OCI-LY1 (cell line): ENCODE results near the gene SLC12A3.

ENCODE experiments used
- H2AFZ ChIP-seq: fragments of 200-600 bp; sonication (generic), shearing (Covaris generic); 2 replicates; pipeline ENCODE4 v1.6.0; 2014; ENCODE audit warnings: antibody characterized with exemption, mild to moderate bottlenecking, low read length
- H3F3A ChIP-seq: fragments of 200-600 bp; sonication (generic), shearing (Covaris generic); 2 replicates; pipeline ENCODE4 v1.6.0; 2014; ENCODE audit warnings: mild to moderate bottlenecking, antibody characterized with exemption, low read length, moderate library complexity; ENCODE audit not compliant: insufficient read depth
- H3K27ac ChIP-seq: fragments of 200-600 bp; sonication (generic); 2 replicates; pipeline ENCODE4 v1.5.1; 2014; ENCODE audit warnings: low read length, mixed run types, mild to moderate bottlenecking, low read depth; ENCODE audit not compliant: poor library complexity, severe bottlenecking
- H3K27me3 ChIP-seq: fragments of 200-600 bp; sonication (generic); 2 replicates; pipeline ENCODE4 v1.6.0; 2014; ENCODE audit warnings: antibody characterized with exemption, mild to moderate bottlenecking, low read length, moderate library complexity; ENCODE audit not compliant: insufficient read depth
- H3K36me3 ChIP-seq: fragments of 200-600 bp; sonication (generic); 2 replicates; pipeline ENCODE4 v1.6.1; 2014; ENCODE audit warnings: mild to moderate bottlenecking, antibody characterized with exemption, low read length, moderate library complexity, mixed read lengths; ENCODE audit not compliant: insufficient read depth
- H3K4me1 ChIP-seq: fragments of 200-600 bp; sonication (generic); 2 replicates; pipeline ENCODE4 v1.5.1; 2014; ENCODE audit warnings: mild to moderate bottlenecking, low read length, moderate library complexity; ENCODE audit not compliant: insufficient read depth, severe bottlenecking
- H3K4me2 ChIP-seq: fragments of 200-600 bp; sonication (generic), shearing (Covaris generic); 2 replicates; pipeline ENCODE4 v1.6.1; 2014; ENCODE audit warnings: low read length
- H3K4me3 ChIP-seq: fragments of 200-600 bp; sonication (generic); 2 replicates; pipeline ENCODE4 v1.5.1; 2014; ENCODE audit warnings: low read length, low read depth, mild to moderate bottlenecking, mixed read lengths; ENCODE audit not compliant: poor library complexity, severe bottlenecking
- H3K79me2 ChIP-seq: fragments of 200-600 bp; shearing (Covaris generic); 2 replicates; pipeline ENCODE4 v1.6.1; 2016; ENCODE audit warnings: mixed run types, low read length, mixed read lengths; ENCODE audit not compliant: insufficient read depth
- H3K9ac ChIP-seq: fragments of 200-600 bp; sonication (generic), shearing (Covaris generic); 2 replicates; pipeline ENCODE4 v1.6.1; 2014; ENCODE audit warnings: mild to moderate bottlenecking, low read length, mixed read lengths
- H3K9me2 ChIP-seq: fragments of 200-600 bp; sonication (generic), shearing (Covaris generic); 2 replicates; pipeline ENCODE4 v1.6.1; 2014; ENCODE audit warnings: low read depth, mild to moderate bottlenecking, low read length, mixed read lengths
- H3K9me3 ChIP-seq: fragments of 200-600 bp; shearing (Covaris generic); 2 replicates; pipeline ENCODE4 v1.6.1; 2014; ENCODE audit warnings: low read length, mixed read lengths
- H4K20me1 ChIP-seq: fragments of 200-600 bp; sonication (generic), shearing (Covaris generic); 2 replicates; pipeline ENCODE4 v1.6.0; 2016; ENCODE audit warnings: mild to moderate bottlenecking, low read length; ENCODE audit not compliant: insufficient read depth
- EZH2 ChIP-seq: fragments of 200-600 bp; sonication (generic), shearing (Covaris generic); IDR thresholded peaks from 2 replicates; pipeline ENCODE4 v1.8.0; 2017; ENCODE audit warnings: borderline replicate concordance, mixed run types, mild to moderate bottlenecking, antibody characterized with exemption, low read length, moderate library complexity, mixed read lengths
- TF ChIP-seq, protein P1 (sequence below): fragments of 200-600 bp; sonication (generic), shearing (Covaris generic); IDR thresholded peaks from 2 replicates; pipeline ENCODE4 v1.5.1; 2017; ENCODE audit warnings: mild to moderate bottlenecking, antibody characterized with exemption, low read length, moderate library complexity, mixed read lengths

SLC12A3 gene

GRCh38 chr16:56876048-56876447 is 11.0 kb downstream of the SLC12A3 start:
- no peaks in the 10 kb centered on the region for H3K79me2 ChIP-seq
- H2AFZ ChIP-seq, result no peak overlapping the region
- no peaks in the 10 kb centered on the region for H3F3A ChIP-seq
- no peaks in the 10 kb centered on the region for H3K27me3 ChIP-seq
- no peaks in the 10 kb centered on the region for H3K9me3 ChIP-seq
- no peaks in the 10 kb centered on the region for H3K36me3 ChIP-seq
- H3K4me3 ChIP-seq, result no peak overlapping the region
- H3K4me2 ChIP-seq, result no peak overlapping the region
- TF ChIP-seq, protein P1, sequence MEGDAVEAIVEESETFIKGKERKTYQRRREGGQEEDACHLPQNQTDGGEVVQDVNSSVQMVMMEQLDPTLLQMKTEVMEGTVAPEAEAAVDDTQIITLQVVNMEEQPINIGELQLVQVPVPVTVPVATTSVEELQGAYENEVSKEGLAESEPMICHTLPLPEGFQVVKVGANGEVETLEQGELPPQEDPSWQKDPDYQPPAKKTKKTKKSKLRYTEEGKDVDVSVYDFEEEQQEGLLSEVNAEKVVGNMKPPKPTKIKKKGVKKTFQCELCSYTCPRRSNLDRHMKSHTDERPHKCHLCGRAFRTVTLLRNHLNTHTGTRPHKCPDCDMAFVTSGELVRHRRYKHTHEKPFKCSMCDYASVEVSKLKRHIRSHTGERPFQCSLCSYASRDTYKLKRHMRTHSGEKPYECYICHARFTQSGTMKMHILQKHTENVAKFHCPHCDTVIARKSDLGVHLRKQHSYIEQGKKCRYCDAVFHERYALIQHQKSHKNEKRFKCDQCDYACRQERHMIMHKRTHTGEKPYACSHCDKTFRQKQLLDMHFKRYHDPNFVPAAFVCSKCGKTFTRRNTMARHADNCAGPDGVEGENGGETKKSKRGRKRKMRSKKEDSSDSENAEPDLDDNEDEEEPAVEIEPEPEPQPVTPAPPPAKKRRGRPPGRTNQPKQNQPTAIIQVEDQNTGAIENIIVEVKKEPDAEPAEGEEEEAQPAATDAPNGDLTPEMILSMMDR, result no peak
- TF ChIP-seq EZH2, result no peak
- H3K4me1 ChIP-seq, result no peaks in the 10 kb centered on the region
- H4K20me1 ChIP-seq, result no peaks in the 10 kb centered on the region
- no peak overlapping the region for H3K9ac ChIP-seq
- no peak overlapping the region for H3K27ac ChIP-seq
- no peaks in the 10 kb centered on the region for H3K9me2 ChIP-seq

DNA sequence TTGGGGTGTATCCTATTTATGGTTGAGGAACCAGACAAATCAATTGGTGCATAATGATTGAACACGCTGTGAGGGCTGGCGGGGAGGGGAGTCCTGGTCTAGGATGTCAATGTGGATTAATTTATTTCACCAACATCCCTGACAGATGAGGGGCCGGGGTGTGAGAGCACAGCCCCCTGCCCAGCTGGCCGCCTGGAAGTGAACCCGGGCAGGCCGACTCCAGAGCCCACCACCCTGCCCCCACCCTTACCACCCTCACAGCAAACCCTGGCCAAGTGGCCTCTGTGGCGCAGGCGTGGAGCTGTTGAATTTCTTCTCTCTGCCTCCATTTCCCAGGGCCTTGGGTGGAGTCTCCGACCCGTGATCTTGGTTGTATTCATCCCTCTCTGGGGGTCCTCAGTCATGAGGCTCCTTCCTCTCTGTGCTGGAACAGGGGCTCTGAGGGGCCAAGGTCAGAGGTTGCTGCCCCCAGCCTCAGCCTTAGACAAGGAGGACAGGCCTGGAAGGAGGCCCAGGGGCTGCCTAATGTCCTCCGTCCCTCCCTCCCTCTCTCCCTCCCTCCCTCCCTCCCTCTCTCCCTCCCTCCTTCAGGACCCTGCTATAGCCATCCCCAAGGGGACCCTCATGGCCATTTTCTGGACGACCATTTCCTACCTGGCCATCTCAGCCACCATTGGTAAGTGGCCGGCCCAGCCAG is 12.6 kb downstream of the SLC12A3 start:
- no peaks in the 10 kb centered on the region for H3K9me3 ChIP-seq

DNA sequence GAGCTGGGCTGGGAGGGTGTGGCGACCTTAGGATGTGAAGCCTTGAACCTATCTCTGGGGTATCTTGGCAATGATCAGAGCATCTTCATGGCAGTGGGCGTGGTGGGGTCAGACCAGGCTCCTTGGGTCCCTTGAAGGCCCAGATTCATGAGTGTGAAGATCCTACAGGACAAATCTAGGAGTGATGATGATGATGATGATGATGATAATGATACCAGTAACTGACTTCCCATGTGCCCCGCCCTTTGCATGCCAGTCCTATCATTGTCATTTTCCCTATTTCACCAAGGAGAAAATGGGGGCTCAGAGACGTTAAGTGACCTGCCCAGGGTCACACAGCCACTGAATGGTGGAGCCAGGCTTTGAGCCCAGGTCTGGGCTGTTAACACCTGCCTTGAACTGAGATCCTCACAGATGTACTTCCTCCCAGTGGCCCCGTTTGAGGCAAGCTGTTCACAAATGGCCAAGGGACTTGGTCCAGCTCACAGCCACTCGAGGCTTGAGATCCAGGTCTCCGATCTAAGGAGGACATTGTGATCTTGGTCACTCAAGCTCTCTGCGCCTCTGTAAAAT is 13.4 kb downstream of the SLC12A3 start:
- Histone ChIP-seq H3K4me1 (no peaks in the 10 kb centered on the region), H4K20me1 (no peaks in the 10 kb centered on the region), H3K27ac (no peak overlapping the region), H3K9ac (no peak overlapping the region), H3K79me2 (no peaks in the 10 kb centered on the region), H2AFZ (no peak overlapping the region), H3F3A (no peaks in the 10 kb centered on the region), H3K9me3 (no peaks in the 10 kb centered on the region), H3K4me2 (no peak overlapping the region), H3K4me3 (no peak overlapping the region), H3K9me2 (no peaks in the 10 kb centered on the region), H3K36me3 (no peaks in the 10 kb centered on the region), H3K27me3 (no peaks in the 10 kb centered on the region)
- TF ChIP-seq EZH2, result no peak
- TF ChIP-seq, protein P1, result no peak

More for the DNA sequence above, 12.6 kb downstream of the SLC12A3 start:
- Histone ChIP-seq H3K4me2 (no peak overlapping the region), H3K79me2 (no peaks in the 10 kb centered on the region), H3K27me3 (no peaks in the 10 kb centered on the region), H3K9ac (no peak overlapping the region), H4K20me1 (no peaks in the 10 kb centered on the region), H3K9me2 (no peaks in the 10 kb centered on the region), H3F3A (no peaks in the 10 kb centered on the region), H3K4me1 (no peaks in the 10 kb centered on the region), H3K4me3 (no peak overlapping the region), H2AFZ (no peak overlapping the region), H3K36me3 (no peaks in the 10 kb centered on the region), H3K27ac (no peak overlapping the region)
- TF ChIP-seq EZH2, result no peak
- TF ChIP-seq, protein P1, result no peak
